ENCODE results near the gene SMIM1. TPM values are rescaled to one million over a fixed set of nuclear protein-coding genes. Genes with fewer than 3 reads are reported as not detected.
"Not testable (repeated sequence)": the region's sequence is repeated elsewhere in the genome, so short reads cannot be mapped to it uniquely, and the experiment has no call there.

SMIM1 gene
- total RNA-seq, 1 donor from 2014 or later, result 6.6 TPM

DNA sequence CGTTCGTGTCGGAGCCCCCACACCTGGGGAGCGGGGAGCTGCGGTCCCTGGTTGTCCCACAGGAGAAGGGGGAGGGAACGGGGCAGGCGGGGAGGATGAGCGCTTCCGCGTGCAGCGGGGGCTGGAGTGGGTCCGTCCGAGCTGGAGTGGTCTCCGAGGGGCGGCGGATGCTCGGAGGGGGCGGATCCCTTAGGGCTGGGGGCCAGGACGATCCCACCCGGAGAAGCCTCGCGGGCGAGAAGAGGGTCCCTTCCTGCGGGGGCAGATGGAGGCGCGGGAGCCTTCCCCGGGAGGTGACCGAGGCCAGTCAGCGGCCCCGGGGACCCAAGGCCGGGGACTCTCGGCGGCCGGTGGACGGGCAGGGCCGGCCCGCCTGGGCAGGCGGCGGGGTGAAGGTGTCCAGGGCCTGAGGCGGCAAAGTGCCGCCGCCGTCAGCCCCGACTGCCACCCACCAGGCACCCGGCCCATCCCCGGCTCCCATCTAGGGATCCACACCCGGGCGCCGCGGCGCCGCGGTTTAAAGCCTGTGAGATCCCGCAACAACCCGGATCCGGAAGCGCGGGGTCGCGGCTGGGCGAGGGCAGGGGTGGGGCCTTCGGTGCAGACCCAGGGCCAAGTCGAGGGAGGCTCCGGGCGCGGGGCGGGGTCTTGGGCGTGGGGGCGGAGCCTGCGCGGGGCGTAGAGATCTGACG, 25.6 kb upstream of the SMIM1 start:
- Histone ChIP-seq H3K27me3 (ENCODE audit: insufficient read depth, low read length) (peaks cover 11% of the 10 kb centered on the region), H3K9ac (ENCODE audit: low read length) (peak overlapping the region; percentile 77), H3K4me1 (ENCODE audit: insufficient read depth, low read length) (peaks cover 3% of the 10 kb centered on the region), H3K9me3 (ENCODE audit: insufficient read depth, low read depth, low read length) (no peaks in the 10 kb centered on the region), H3K4me3 (ENCODE audit: insufficient read depth, low read depth, low read length) (peak overlapping the region; percentile 63), H3K79me2 (ENCODE audit: insufficient read depth, low read length) (peaks cover 3% of the 10 kb centered on the region), H3K27ac (ENCODE audit: low read depth, low read length) (no peak overlapping the region), H3K4me2 (ENCODE audit: low read length) (peak overlapping the region; percentile 87), H4K20me1 (ENCODE audit: insufficient read depth, low read length) (peaks cover 22% of the 10 kb centered on the region), H3K36me3 (ENCODE audit: insufficient read depth, low read length) (no peaks in the 10 kb centered on the region), H2AFZ (ENCODE audit: low read depth, low read length) (peak overlapping the region; percentile 75)
- FAIRE-seq (no peak), DNase-seq (ENCODE audit: low read depth) (peak; percentile 48)
- Mint-ChIP-seq H3K27me3 (ENCODE audit: low read depth, unreplicated experiment) (peaks cover 8% of the 10 kb centered on the region), H3K27ac (ENCODE audit: unreplicated experiment) (no peak overlapping the region), H3K4me3 (ENCODE audit: unreplicated experiment) (peak overlapping the region; percentile 90), H3K4me1 (ENCODE audit: low read depth, unreplicated experiment) (no peaks in the 10 kb centered on the region), H3K36me3 (ENCODE audit: low read depth, unreplicated experiment) (peaks cover 2% of the 10 kb centered on the region), H3K9me3 (ENCODE audit: unreplicated experiment) (no peaks in the 10 kb centered on the region)
- no peak for TF ChIP-seq EZH2 (IDR thresholded peaks at IDR 0.05; ENCODE audit: insufficient read depth, low read length)
- TF ChIP-seq, protein P1, sequence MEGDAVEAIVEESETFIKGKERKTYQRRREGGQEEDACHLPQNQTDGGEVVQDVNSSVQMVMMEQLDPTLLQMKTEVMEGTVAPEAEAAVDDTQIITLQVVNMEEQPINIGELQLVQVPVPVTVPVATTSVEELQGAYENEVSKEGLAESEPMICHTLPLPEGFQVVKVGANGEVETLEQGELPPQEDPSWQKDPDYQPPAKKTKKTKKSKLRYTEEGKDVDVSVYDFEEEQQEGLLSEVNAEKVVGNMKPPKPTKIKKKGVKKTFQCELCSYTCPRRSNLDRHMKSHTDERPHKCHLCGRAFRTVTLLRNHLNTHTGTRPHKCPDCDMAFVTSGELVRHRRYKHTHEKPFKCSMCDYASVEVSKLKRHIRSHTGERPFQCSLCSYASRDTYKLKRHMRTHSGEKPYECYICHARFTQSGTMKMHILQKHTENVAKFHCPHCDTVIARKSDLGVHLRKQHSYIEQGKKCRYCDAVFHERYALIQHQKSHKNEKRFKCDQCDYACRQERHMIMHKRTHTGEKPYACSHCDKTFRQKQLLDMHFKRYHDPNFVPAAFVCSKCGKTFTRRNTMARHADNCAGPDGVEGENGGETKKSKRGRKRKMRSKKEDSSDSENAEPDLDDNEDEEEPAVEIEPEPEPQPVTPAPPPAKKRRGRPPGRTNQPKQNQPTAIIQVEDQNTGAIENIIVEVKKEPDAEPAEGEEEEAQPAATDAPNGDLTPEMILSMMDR (IDR thresholded peaks at IDR 0.05; ENCODE audit: insufficient read depth, low read depth, low read length), result no peak

DNA sequence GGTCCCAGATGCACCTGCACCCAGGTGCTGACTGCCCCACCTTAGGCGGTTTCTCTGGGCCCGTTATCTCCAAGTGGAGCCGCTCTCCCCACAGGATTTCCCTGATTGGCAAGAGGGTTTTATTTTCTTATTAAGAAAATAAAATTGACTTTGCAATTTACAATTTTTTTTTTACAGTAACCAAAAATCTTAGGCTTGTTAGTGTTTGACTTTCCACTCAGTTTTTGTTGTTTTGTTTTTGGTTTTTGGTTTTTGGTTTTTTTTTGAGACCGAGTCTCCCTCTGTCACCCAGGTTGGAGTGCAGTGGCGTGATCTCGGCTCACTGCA, 25.1 kb upstream of the SMIM1 start:
- FAIRE-seq (no peak), DNase-seq (ENCODE audit: low read depth) (no peak)
- Histone ChIP-seq H3K4me1 (ENCODE audit: insufficient read depth, low read length) (peaks cover 3% of the 10 kb centered on the region), H3K79me2 (ENCODE audit: insufficient read depth, low read length) (peaks cover 3% of the 10 kb centered on the region), H2AFZ (ENCODE audit: low read depth, low read length) (peak overlapping the region; percentile 75), H3K27ac (ENCODE audit: low read depth, low read length) (no peak overlapping the region), H3K27me3 (ENCODE audit: insufficient read depth, low read length) (peaks cover 11% of the 10 kb centered on the region), H3K9me3 (ENCODE audit: insufficient read depth, low read depth, low read length) (no peaks in the 10 kb centered on the region), H3K36me3 (ENCODE audit: insufficient read depth, low read length) (no peaks in the 10 kb centered on the region), H3K4me3 (ENCODE audit: insufficient read depth, low read depth, low read length) (peak overlapping the region; percentile 63), H3K4me2 (ENCODE audit: low read length) (peak overlapping the region; percentile 87), H3K9ac (ENCODE audit: low read length) (peak overlapping the region; percentile 77), H4K20me1 (ENCODE audit: insufficient read depth, low read length) (peaks cover 22% of the 10 kb centered on the region)
- Mint-ChIP-seq H3K9me3 (ENCODE audit: unreplicated experiment) (no peaks in the 10 kb centered on the region), H3K27ac (ENCODE audit: unreplicated experiment) (peak overlapping the region; percentile 34), H3K4me3 (ENCODE audit: unreplicated experiment) (peak overlapping the region; percentile 81), H3K27me3 (ENCODE audit: low read depth, unreplicated experiment) (peaks cover 12% of the 10 kb centered on the region), H3K36me3 (ENCODE audit: low read depth, unreplicated experiment) (peaks cover 2% of the 10 kb centered on the region), H3K4me1 (ENCODE audit: low read depth, unreplicated experiment) (no peaks in the 10 kb centered on the region)
- TF ChIP-seq, protein P1 (IDR thresholded peaks at IDR 0.05; ENCODE audit: insufficient read depth, low read depth, low read length), result no peak
- TF ChIP-seq EZH2 (IDR thresholded peaks at IDR 0.05; ENCODE audit: insufficient read depth, low read length), result no peak

DNA sequence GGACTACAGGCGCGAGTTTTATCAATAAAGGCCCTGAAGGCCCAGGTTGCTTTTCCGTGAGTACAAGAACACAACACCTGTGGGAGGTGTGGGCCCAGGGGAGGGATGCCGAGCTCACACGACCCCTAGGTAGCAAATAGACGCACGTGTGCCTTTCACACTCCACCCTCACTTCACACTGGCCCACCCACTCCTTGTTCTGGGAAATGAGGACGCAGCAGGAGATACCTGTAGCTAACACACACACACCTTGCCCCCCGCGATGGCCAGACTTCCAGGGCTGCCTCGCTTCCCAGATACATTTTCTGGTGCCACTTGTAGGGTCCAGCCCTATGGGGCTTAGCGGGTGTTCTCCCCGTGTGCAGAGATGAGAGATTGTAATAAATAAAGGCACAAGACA, 24.6 kb upstream of the SMIM1 start:
- Mint-ChIP-seq H3K36me3 (ENCODE audit: low read depth, unreplicated experiment) (peaks cover 2% of the 10 kb centered on the region), H3K27ac (ENCODE audit: unreplicated experiment) (peak overlapping the region; percentile 34), H3K27me3 (ENCODE audit: low read depth, unreplicated experiment) (peaks cover 12% of the 10 kb centered on the region), H3K4me1 (ENCODE audit: low read depth, unreplicated experiment) (no peaks in the 10 kb centered on the region), H3K9me3 (ENCODE audit: unreplicated experiment) (no peaks in the 10 kb centered on the region), H3K4me3 (ENCODE audit: unreplicated experiment) (peak overlapping the region; percentile 81)
- H3K9ac ChIP-seq (ENCODE audit: low read length), result no peak overlapping the region
- peaks cover 19% of the 10 kb centered on the region for H4K20me1 ChIP-seq (ENCODE audit: insufficient read depth, low read length)
- no peak for TF ChIP-seq EZH2 (IDR thresholded peaks at IDR 0.05; ENCODE audit: insufficient read depth, low read length)
- TF ChIP-seq, protein P1 (IDR thresholded peaks at IDR 0.05; ENCODE audit: insufficient read depth, low read depth, low read length), result no peak
- peaks cover 3% of the 10 kb centered on the region for H3K4me1 ChIP-seq (ENCODE audit: insufficient read depth, low read length)
- DNase-seq (ENCODE audit: low read depth) (no peak), FAIRE-seq (no peak)
- H3K9me3 ChIP-seq (ENCODE audit: insufficient read depth, low read depth, low read length), result no peaks in the 10 kb centered on the region
- H2AFZ ChIP-seq (ENCODE audit: low read depth, low read length), result peak overlapping the region; percentile 75
- H3K27me3 ChIP-seq (ENCODE audit: insufficient read depth, low read length), result peaks cover 11% of the 10 kb centered on the region
- peaks cover 3% of the 10 kb centered on the region for H3K79me2 ChIP-seq (ENCODE audit: insufficient read depth, low read length)
- H3K4me3 ChIP-seq (ENCODE audit: insufficient read depth, low read depth, low read length), result no peak overlapping the region
- H3K36me3 ChIP-seq (ENCODE audit: insufficient read depth, low read length), result no peaks in the 10 kb centered on the region
- no peak overlapping the region for H3K27ac ChIP-seq (ENCODE audit: low read depth, low read length)
- peak overlapping the region; percentile 87 for H3K4me2 ChIP-seq (ENCODE audit: low read length)

DNA sequence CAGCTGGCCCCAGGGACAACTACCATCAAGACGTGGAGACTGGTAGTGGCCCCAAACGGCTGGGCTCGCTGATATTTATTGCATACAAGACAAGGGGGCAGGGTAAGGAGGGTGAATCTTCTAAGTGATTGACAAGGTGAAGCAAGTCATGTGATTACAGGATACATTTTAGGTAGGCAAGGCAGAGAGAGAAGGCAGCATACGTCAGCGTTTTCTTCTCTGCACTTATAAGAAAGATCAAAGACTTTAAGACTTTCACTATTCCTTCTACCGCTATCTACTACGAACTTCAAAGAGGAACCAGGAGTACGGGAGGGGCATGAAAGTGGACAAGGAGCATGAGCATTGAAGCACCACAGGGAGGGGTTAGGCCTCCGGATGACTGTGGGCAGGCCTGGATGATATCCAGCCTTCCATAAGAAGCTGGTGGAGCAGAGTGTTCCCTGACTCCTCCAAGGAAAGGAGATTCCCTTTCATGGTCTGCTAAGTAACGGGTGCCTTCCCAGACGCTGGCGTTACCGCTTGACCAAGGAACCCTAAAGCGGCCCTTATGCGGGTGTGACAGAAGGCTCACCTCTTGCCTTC, 24.1 kb upstream of the SMIM1 start:
- not testable (repeated sequence) for H3K27ac ChIP-seq (ENCODE audit: low read depth, low read length); H2AFZ ChIP-seq (ENCODE audit: low read depth, low read length); H3K36me3 ChIP-seq (ENCODE audit: insufficient read depth, low read length); H3K9ac ChIP-seq (ENCODE audit: low read length); H3K4me2 ChIP-seq (ENCODE audit: low read length); H3K9me3 Mint-ChIP-seq (ENCODE audit: unreplicated experiment); H3K4me1 Mint-ChIP-seq (ENCODE audit: low read depth, unreplicated experiment); DNase-seq (ENCODE audit: low read depth); H3K27ac Mint-ChIP-seq (ENCODE audit: unreplicated experiment); H3K9me3 ChIP-seq (ENCODE audit: insufficient read depth, low read depth, low read length); H3K79me2 ChIP-seq (ENCODE audit: insufficient read depth, low read length); H3K4me3 ChIP-seq (ENCODE audit: insufficient read depth, low read depth, low read length); H3K36me3 Mint-ChIP-seq (ENCODE audit: low read depth, unreplicated experiment); FAIRE-seq; H3K4me1 ChIP-seq (ENCODE audit: insufficient read depth, low read length)
- Histone ChIP-seq H4K20me1 (ENCODE audit: insufficient read depth, low read length) (peaks cover 14% of the 10 kb centered on the region), H3K27me3 (ENCODE audit: insufficient read depth, low read length) (peaks cover 11% of the 10 kb centered on the region)
- Mint-ChIP-seq H3K27me3 (ENCODE audit: low read depth, unreplicated experiment) (peaks cover 12% of the 10 kb centered on the region), H3K4me3 (ENCODE audit: unreplicated experiment) (peak overlapping the region; percentile 81)
